CD4-positive, alpha-beta T cell treated with Interleukin-21 for 1 hour (primary cell): ENCODE measurements around the gene PPEF2.
A peak's percentile ranks its signal among the peaks of the same experiment; 100 is the strongest.
"Not testable (repeated sequence)": the region's sequence is repeated elsewhere in the genome, so short reads cannot be mapped to it uniquely, and the experiment has no call there.

Experiments
- DNase-seq: peaks from one replicate; pipeline ENCODE4 v3.0.0-alpha.2; 2020

The PPEF2 gene

GRCh38 chr4:75902352-75902751 lies at the start of gene PPEF2:
Gene PPEF2 (minus strand): TSS chr4:75902452. CDS start chr4:75896325, 6,127 bp downstream.
- no peak for DNase-seq

GRCh38 chr4:75950213-75950815 lies 48.1 kb upstream of the PPEF2 start:
- no peak for DNase-seq

- DNase-seq, result no peak
These were observed 46.7 kb upstream of the PPEF2 start for GRCh38 chr4:75948822-75949444.

- DNase-seq, result peak; percentile 83
These were observed 38.5 kb upstream of the PPEF2 start, which contains the start of gene NAAA for GRCh38 chr4:75940692-75941253. Gene NAAA (minus strand): TSS chr4:75941013. CDS start chr4:75940949, 64 bp downstream.

- peak; percentile 80 for DNase-seq
These were observed 37.8 kb upstream of the PPEF2 start for GRCh38 chr4:75939890-75940691.

- DNase-seq, result no peak
These were observed 33.4 kb upstream of the PPEF2 start for GRCh38 chr4:75935628-75936027.

- DNase-seq, result no peak
These were observed 27.9 kb upstream of the PPEF2 start for GRCh38 chr4:75930152-75930551.

- DNase-seq, result not testable (repeated sequence)
These were observed 22.7 kb upstream of the PPEF2 start for GRCh38 chr4:75924916-75925315.

GRCh38 chr4:75924309-75924827 lies 22.1 kb upstream of the PPEF2 start:
- no peak for DNase-seq

- no peak for DNase-seq
These were observed 20.3 kb upstream of the PPEF2 start for GRCh38 chr4:75922588-75922987.

- DNase-seq, result no peak
These were observed 19.7 kb upstream of the PPEF2 start for GRCh38 chr4:75921910-75922309.

GRCh38 chr4:75920327-75920726 lies 18.1 kb upstream of the PPEF2 start:
- no peak for DNase-seq

GRCh38 chr4:75919920-75920319 lies 17.7 kb upstream of the PPEF2 start:
- DNase-seq, result no peak

GRCh38 chr4:75916091-75916661 lies 13.9 kb upstream of the PPEF2 start:
- DNase-seq, result peak; percentile 48

- DNase-seq, result no peak
These were observed 10.7 kb upstream of the PPEF2 start for GRCh38 chr4:75912968-75913367.

- DNase-seq, result not testable (repeated sequence)
These were observed 8.6 kb upstream of the PPEF2 start for GRCh38 chr4:75910831-75911230.

- DNase-seq, result no peak
These were observed 7.2 kb upstream of the PPEF2 start for GRCh38 chr4:75909405-75909804.

- DNase-seq, result no peak
These were observed 6.3 kb upstream of the PPEF2 start for GRCh38 chr4:75908555-75908954.

GRCh38 chr4:75907966-75908365 lies 5.7 kb upstream of the PPEF2 start:
- DNase-seq, result no peak

- no peak for DNase-seq
These were observed 1.8 kb upstream of the PPEF2 start for GRCh38 chr4:75904076-75904475.

GRCh38 chr4:75898536-75898935 lies 3.7 kb downstream of the PPEF2 start:
- no peak for DNase-seq

- DNase-seq, result peak; percentile 39
These were observed 6.4 kb downstream of the PPEF2 start for GRCh38 chr4:75895744-75896314.

GRCh38 chr4:75892508-75892907 lies 9.7 kb downstream of the PPEF2 start:
- no peak for DNase-seq
